ENCODE measurements around the gene HNRNPC. TPM values are rescaled to one million over a fixed set of nuclear protein-coding genes. Genes with fewer than 3 reads are reported as not detected.

Gene HNRNPC
- total RNA-seq, 1 donor from 2014 or later = 601 TPM

DNA sequence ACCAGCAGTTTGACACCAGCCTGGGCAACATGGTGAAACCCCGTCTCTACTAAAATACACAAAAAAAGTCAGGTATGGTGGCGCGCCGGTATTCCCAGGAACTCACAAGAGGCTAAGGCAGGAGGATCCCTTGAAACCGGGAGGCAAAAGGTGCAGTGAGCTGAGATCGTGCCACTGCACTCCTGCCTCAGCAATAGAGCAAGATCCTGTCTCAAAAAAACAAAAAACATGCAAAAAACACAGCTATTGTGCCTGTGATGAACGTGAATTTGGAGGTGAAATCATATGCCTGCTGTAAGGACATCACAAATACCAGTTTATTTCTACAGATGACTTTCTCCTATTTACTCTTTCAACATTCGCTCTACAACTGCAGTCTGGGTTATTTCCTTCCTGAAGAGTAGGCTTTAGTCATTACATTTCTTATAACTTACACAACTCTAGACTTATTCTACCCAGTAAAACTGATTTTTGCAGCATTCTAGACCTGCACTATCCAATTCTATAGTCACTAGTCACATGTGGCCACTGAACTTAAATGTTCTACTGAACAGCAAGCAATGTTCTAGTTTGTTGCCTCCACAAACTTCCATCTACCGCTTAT is 48.3 kb downstream of the HNRNPC start:
- H3K9me3 Mint-ChIP-seq (ENCODE audit: unreplicated experiment) = no peaks in the 10 kb centered on the region
- peaks cover 17% of the 10 kb centered on the region for H3K4me1 Mint-ChIP-seq (ENCODE audit: unreplicated experiment)
- no peak for DNase-seq (ENCODE audit: low spot score)
- H3K27me3 Mint-ChIP-seq (ENCODE audit: unreplicated experiment) = peaks cover 2% of the 10 kb centered on the region
- peaks cover 50% of the 10 kb centered on the region for H3K36me3 Mint-ChIP-seq (ENCODE audit: low read depth, unreplicated experiment)
- no peak overlapping the region for H3K4me3 Mint-ChIP-seq (ENCODE audit: unreplicated experiment)
- H3K27ac Mint-ChIP-seq (ENCODE audit: unreplicated experiment) = peak overlapping the region; percentile 50
- TF ChIP-seq, protein P1, sequence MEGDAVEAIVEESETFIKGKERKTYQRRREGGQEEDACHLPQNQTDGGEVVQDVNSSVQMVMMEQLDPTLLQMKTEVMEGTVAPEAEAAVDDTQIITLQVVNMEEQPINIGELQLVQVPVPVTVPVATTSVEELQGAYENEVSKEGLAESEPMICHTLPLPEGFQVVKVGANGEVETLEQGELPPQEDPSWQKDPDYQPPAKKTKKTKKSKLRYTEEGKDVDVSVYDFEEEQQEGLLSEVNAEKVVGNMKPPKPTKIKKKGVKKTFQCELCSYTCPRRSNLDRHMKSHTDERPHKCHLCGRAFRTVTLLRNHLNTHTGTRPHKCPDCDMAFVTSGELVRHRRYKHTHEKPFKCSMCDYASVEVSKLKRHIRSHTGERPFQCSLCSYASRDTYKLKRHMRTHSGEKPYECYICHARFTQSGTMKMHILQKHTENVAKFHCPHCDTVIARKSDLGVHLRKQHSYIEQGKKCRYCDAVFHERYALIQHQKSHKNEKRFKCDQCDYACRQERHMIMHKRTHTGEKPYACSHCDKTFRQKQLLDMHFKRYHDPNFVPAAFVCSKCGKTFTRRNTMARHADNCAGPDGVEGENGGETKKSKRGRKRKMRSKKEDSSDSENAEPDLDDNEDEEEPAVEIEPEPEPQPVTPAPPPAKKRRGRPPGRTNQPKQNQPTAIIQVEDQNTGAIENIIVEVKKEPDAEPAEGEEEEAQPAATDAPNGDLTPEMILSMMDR (IDR thresholded peaks at IDR 0.05; ENCODE audit: unreplicated experiment) = no peak

DNA sequence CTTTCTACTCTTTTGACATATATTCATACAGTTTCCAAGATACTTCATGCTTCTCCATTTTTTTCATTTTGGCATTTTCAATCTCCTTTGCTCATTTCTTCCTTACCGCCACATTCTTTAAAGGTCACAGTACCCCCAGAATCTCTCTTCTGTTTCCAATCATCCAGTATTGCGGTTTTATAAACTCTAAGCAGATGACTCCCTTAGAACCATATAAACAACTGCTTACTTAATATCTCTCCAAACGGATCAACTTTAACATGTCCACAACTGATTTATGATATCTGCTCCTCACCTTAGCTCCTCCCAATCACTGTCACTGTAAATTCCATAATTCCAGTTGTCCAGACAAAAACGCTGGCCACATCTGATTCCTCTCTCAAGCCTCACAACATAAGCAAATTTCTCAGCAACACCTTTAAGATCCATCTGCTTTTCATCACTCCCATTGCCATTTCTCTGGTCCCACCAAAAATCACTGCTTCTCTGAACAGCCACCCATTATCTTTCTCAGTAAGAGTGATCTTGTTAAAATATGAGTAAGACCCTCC is 49.6 kb downstream of the HNRNPC start:
- no peaks in the 10 kb centered on the region for H3K27me3 Mint-ChIP-seq (ENCODE audit: unreplicated experiment)
- no peaks in the 10 kb centered on the region for H3K9me3 Mint-ChIP-seq (ENCODE audit: unreplicated experiment)
- H3K36me3 Mint-ChIP-seq (ENCODE audit: low read depth, unreplicated experiment) = peaks cover 52% of the 10 kb centered on the region
- H3K4me1 Mint-ChIP-seq (ENCODE audit: unreplicated experiment) = peaks cover 26% of the 10 kb centered on the region
- H3K27ac Mint-ChIP-seq (ENCODE audit: unreplicated experiment) = peak overlapping the region; percentile 65
- H3K4me3 Mint-ChIP-seq (ENCODE audit: unreplicated experiment) = no peak overlapping the region
- TF ChIP-seq, protein P1 (IDR thresholded peaks at IDR 0.05; ENCODE audit: unreplicated experiment) = no peak
- no peak for DNase-seq (ENCODE audit: low spot score)

DNA sequence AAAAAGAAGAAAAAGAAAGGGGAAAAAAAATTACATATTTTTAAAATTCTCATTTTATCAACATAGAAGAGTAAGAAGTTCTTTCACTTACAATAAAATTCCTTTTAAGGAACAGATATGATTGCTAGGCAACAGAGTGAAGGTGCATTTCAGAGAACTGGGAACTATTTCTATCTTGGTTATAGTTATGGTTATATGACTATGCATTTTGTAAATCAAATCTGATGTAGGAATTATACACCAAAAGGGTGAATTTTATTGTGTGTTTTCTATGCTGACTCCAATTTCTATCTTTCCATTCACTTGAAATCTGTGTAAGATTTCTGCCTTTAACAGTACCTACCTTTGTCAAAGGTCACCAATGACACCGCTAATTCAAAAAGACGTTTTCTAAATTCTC is 50.1 kb downstream of the HNRNPC start:
- Mint-ChIP-seq H3K4me1 (ENCODE audit: unreplicated experiment) (peaks cover 26% of the 10 kb centered on the region), H3K27ac (ENCODE audit: unreplicated experiment) (peak overlapping the region; percentile 4)

DNA sequence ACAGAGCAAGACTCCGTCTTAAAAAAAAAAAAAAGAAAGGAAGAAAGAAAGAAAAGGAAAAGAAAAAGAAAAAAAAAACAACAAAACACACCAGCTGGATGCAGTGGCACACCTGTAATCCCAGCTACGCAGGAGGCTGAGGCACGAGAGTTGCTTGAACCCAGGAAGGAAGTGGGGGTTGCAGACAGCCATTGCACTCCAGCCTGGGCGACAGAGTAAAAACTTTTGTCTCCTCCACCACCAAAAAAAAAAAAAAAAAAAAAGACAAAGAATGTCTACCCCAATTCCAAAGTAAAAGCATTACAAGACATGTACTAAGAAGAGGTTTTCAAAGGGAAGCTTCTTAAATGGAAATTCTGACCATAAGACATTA is 53.4 kb downstream of the HNRNPC start:
- H3K9me3 Mint-ChIP-seq (ENCODE audit: unreplicated experiment) = no peaks in the 10 kb centered on the region
- peaks cover 2% of the 10 kb centered on the region for H3K27me3 Mint-ChIP-seq (ENCODE audit: unreplicated experiment)
- H3K27ac Mint-ChIP-seq (ENCODE audit: unreplicated experiment) = peak overlapping the region; percentile 37
- no peak for DNase-seq (ENCODE audit: low spot score)
- TF ChIP-seq, protein P1 (IDR thresholded peaks at IDR 0.05; ENCODE audit: unreplicated experiment) = no peak
- peaks cover 28% of the 10 kb centered on the region for H3K4me1 Mint-ChIP-seq (ENCODE audit: unreplicated experiment)
- H3K4me3 Mint-ChIP-seq (ENCODE audit: unreplicated experiment) = no peak overlapping the region
- peaks cover 44% of the 10 kb centered on the region for H3K36me3 Mint-ChIP-seq (ENCODE audit: low read depth, unreplicated experiment)

More for the DNA sequence above, 50.1 kb downstream of the HNRNPC start:
- TF ChIP-seq, protein P1 (IDR thresholded peaks at IDR 0.05; ENCODE audit: unreplicated experiment) = no peak
- H3K36me3 Mint-ChIP-seq (ENCODE audit: low read depth, unreplicated experiment) = peaks cover 48% of the 10 kb centered on the region
- DNase-seq (ENCODE audit: low spot score) = no peak
- no peaks in the 10 kb centered on the region for H3K9me3 Mint-ChIP-seq (ENCODE audit: unreplicated experiment)
- H3K4me3 Mint-ChIP-seq (ENCODE audit: unreplicated experiment) = no peak overlapping the region
- no peaks in the 10 kb centered on the region for H3K27me3 Mint-ChIP-seq (ENCODE audit: unreplicated experiment)

DNA sequence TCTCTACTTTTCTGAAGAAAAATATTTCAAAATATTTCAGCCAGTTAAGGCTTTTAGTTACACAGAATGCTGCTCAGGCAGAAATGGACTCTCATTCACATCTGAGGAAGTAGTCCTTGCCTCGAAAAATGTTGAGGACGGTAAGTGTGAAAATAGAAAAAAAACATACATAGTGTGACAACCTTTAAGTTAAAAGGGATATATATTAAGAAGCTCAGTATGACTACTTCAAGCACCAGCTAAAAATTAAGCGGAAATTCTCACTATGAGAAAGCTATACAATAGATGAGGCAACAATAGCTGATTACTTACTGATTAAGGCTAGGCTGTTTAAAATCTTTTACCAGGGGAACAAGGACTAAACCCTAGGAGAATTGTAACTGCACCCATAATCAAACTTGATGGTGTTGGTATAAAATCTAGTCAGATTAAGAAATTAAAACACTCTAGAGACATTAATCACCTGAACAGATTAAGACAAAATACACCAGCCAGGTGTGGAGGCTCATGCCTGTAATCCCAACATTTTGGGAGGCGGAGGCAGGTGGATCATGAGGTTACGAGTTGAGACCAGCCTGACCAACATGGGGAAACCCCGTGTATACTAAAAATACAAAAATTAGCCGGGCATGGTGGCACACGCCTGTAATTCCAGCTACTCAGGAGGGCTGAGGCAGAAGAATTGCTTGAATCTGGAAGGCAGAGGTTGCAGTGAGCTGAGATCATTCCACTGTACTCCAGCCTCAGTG is 53.9 kb downstream of the HNRNPC start:
- Mint-ChIP-seq H3K4me1 (ENCODE audit: unreplicated experiment) (peaks cover 29% of the 10 kb centered on the region), H3K27ac (ENCODE audit: unreplicated experiment) (no peak overlapping the region), H3K4me3 (ENCODE audit: unreplicated experiment) (no peak overlapping the region), H3K9me3 (ENCODE audit: unreplicated experiment) (no peaks in the 10 kb centered on the region), H3K36me3 (ENCODE audit: low read depth, unreplicated experiment) (peaks cover 44% of the 10 kb centered on the region), H3K27me3 (ENCODE audit: unreplicated experiment) (peaks cover 2% of the 10 kb centered on the region)
- TF ChIP-seq, protein P1 (IDR thresholded peaks at IDR 0.05; ENCODE audit: unreplicated experiment) = no peak
- DNase-seq (ENCODE audit: low spot score) = no peak

Measured in endothelial cell (in vitro differentiated cells).